Esophagus muscularis mucosa (tissue), 4 donors: ENCODE measurements around the gene ADSL. TPM values are rescaled to one million over a fixed set of nuclear protein-coding genes. Genes with fewer than 3 reads are reported as not detected.

Source experiments
- DNase-seq: peaks from one replicate; pipeline ENCODE4 v3.0.0-alpha.2; 2017; ENCODE audit errors: extremely low spot score
- H3K27ac ChIP-seq, 4 donors: fragments of 200-600 bp; sonication (generic); replicated peaks in 1 of 4; 1 replicate in 3 of 4; 2 replicates in 1 of 4; pipeline ENCODE4 v1.5.1; 2016 to 2019; ENCODE audit warnings: mild to moderate bottlenecking in 1 of 4
- H3K27me3 ChIP-seq, 4 donors: fragments of 200-600 bp; sonication (generic); one replicate each; pipeline versions ENCODE4 v1.5.1 to v1.6.0; 2016 to 2019
- H3K36me3 ChIP-seq, 4 donors: fragments of 200-600 bp; sonication (generic); one replicate each; pipeline ENCODE4 v1.5.1; 2016 to 2019
- H3K4me1 ChIP-seq, 4 donors: fragments of 200-600 bp; sonication (generic); one replicate each; pipeline ENCODE4 v1.5.1; 2016 to 2019
- H3K4me3 ChIP-seq, 4 donors: fragments of 200-600 bp; sonication (generic); 1 replicate in 2 of 4; 2 replicates in 2 of 4; pipeline ENCODE4 v1.5.1; 2016 to 2019; ENCODE audit warnings: mild to moderate bottlenecking in 4 of 4, moderate library complexity in 1 of 4
- H3K9me3 ChIP-seq, 4 donors: fragments of 200-600 bp; sonication (generic); 1 replicate in 3 of 4; 2 replicates in 1 of 4; pipeline ENCODE4 v1.5.1; 2016 to 2019
- CTCF ChIP-seq, 3 experiments: fragments of 200-600 bp in 2 of 3; fragments of 450-650 bp in 1 of 3; sonication (generic) in 2 of 3; IDR thresholded peaks; one replicate each; pipeline ENCODE4 v1.5.1; 2017 to 2019; ENCODE audit warnings: antibody characterized with exemption in 3 of 3, mild to moderate bottlenecking in 2 of 3, moderate library complexity in 1 of 3
- EP300 ChIP-seq: sonication (generic); formaldehyde crosslinking; IDR thresholded peaks from one replicate; pipeline ENCODE4 v1.6.1; 2017; ENCODE audit warnings: antibody characterized with exemption
- POLR2A ChIP-seq: fragments of 450-650 bp; IDR thresholded peaks from one replicate; pipeline ENCODE4 v1.6.1; 2017; ENCODE audit warnings: antibody characterized with exemption, moderate library complexity, mild to moderate bottlenecking, low read depth
- POLR2AphosphoS5 ChIP-seq, 2 donors: sonication (generic); formaldehyde crosslinking; IDR thresholded peaks; one replicate each; pipeline ENCODE4 v1.6.1; 2017; ENCODE audit warnings: antibody characterized with exemption in 2 of 2
- WGBS: methylation state at CpG from one replicate; pipeline ENCODE4 v1.1.5; 2018; 5-methylcytosine and 5-hydroxymethylcytosine counted together
- intact Hi-C: fragments of 100-400 bp; cut with DNase I; formaldehyde crosslinking; loops from one replicate; pipeline ENCODE4 v1.15.1; 2023
- total RNA-seq, 4 donors: library from RNA; depleted of rRNA; stranded (reverse); fragments of >200 nt; gene quantifications; one replicate each; pipeline versions ENCODE4 v1.1.0 to v1.2.1, GENCODE V29; 2016

ADSL gene
- total RNA-seq, 4 donors from 2014 or later: 58.7 to 91.1 (median 76.3) TPM

DNA sequence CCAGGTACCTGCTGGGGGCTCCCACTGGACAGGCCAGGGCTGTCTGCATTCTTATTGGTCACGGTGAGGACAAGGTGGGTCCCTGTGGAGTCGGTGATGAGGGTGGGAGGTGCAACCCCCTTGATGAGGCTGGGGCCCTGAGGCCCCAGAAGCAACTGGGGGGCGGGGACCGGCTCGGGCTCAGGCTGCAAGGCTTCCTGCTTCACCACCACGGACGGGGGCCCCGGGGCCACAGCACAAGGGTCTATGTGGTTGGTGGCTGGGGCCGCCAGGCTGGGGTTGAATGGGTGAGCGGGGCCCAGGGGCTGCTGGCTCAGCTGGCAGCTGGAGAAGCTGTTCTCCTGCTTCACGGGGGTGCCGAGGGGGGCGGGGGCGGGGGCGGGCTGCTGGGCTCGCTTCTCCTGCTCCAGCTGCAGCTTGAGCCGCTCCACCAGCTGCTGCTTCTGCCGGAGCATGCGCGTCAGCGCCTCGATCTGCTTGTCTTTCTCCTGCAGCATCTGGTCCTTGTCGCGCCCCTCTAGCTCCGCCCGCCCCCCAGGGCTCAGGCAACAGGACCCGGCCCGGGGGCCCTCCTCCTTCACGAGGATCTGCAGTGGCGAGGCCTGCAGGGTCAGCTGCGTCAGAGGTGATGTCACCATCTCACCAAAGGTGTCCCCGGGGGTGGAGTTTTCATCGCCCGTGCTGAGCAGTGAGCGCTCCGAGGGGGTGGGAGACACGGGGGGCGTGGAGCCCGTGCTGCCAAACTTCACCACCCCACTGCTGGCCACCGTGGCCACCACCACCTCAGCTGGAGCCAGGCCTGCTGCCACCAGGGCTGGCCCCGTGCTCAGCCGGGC lies 72.3 kb downstream of the ADSL start:
- WGBS: 84% methylated on average over 20 of the region's 42 CpGs
- DNase-seq: no peak
- TF ChIP-seq POLR2A: no peak
- TF ChIP-seq EP300: no peak
- TF ChIP-seq POLR2AphosphoS5 (IDR thresholded peaks at IDR 0.05): no peak
- no peak for TF ChIP-seq CTCF (IDR thresholded peaks at IDR 0.05)
- no peaks in the 10 kb centered on the region for H3K27me3 ChIP-seq
- no peaks in the 10 kb centered on the region for H3K9me3 ChIP-seq
- no peak overlapping the region for H3K27ac ChIP-seq
- H3K4me3 ChIP-seq: no peak overlapping the region
- H3K4me1 ChIP-seq: peaks cover 5 to 26% (median 22%) of the 10 kb centered on the region in 4 donors
- intact Hi-C loops: no loop called here
- H3K36me3 ChIP-seq: peaks cover 54 to 79% (median 76%) of the 10 kb centered on the region in 4 donors

- no peak for TF ChIP-seq EP300
- no peak for TF ChIP-seq POLR2A
- TF ChIP-seq POLR2AphosphoS5 (IDR thresholded peaks at IDR 0.05): no peak
- no peak for TF ChIP-seq CTCF (IDR thresholded peaks at IDR 0.05)
- no peak overlapping the region for H3K27ac ChIP-seq
- no peaks in the 10 kb centered on the region for H3K27me3 ChIP-seq
- WGBS: 82% methylated on average over 3 of the region's 8 CpGs
- no peak for DNase-seq
- intact Hi-C loops: no loop called here
- peaks cover 62 to 91% (median 87%) of the 10 kb centered on the region in 4 donors for H3K36me3 ChIP-seq
- H3K4me1 ChIP-seq: peaks cover 5 to 28% (median 18%) of the 10 kb centered on the region in 4 donors
- no peaks in the 10 kb centered on the region for H3K9me3 ChIP-seq
- no peak overlapping the region for H3K4me3 ChIP-seq
Observed at GRCh38 chr22:40419718-40420117, 73.4 kb downstream of the ADSL start.

GRCh38 chr22:40420341-40421081 lies 74.2 kb downstream of the ADSL start:
- WGBS: 96% methylated on average over 9 of the region's 18 CpGs
- H3K27me3 ChIP-seq: no peaks in the 10 kb centered on the region
- H3K4me1 ChIP-seq: peaks cover 0 to 28% (median 15%) of the 10 kb centered on the region in 4 donors
- no peak overlapping the region for H3K4me3 ChIP-seq
- intact Hi-C loops: no loop called here
- no peaks in the 10 kb centered on the region for H3K9me3 ChIP-seq
- H3K36me3 ChIP-seq: peaks cover 66 to 99% (median 95%) of the 10 kb centered on the region in 4 donors
- no peak overlapping the region for H3K27ac ChIP-seq
- TF ChIP-seq EP300 (no peak), POLR2AphosphoS5 (IDR thresholded peaks at IDR 0.05) (no peak), POLR2A (no peak), CTCF (IDR thresholded peaks at IDR 0.05) (no peak)
- no peak for DNase-seq

DNA sequence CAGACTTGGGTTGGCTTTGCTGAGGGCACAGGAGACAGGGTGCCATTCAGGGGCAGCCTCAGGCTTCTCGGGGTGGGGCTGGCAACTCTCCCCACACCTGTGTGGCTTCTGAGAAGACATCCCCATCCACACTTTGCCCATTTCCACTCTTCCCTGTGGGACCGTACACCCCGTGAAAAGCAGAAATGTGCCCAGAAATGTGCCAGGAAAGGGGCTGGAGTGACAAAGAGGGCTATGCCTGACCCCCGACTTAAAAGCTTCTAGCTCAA lies 74.7 kb downstream of the ADSL start:
- H3K4me3 ChIP-seq: no peak overlapping the region
- DNase-seq: no peak

More for the DNA sequence above, 74.7 kb downstream of the ADSL start:
- TF ChIP-seq POLR2A (no peak), EP300 (no peak), CTCF (IDR thresholded peaks at IDR 0.05) (no peak), POLR2AphosphoS5 (IDR thresholded peaks at IDR 0.05) (no peak)
- Histone ChIP-seq H3K27me3 (no peaks in the 10 kb centered on the region), H3K27ac (no peak overlapping the region), H3K4me1 (peaks cover 0 to 28% (median 13%) of the 10 kb centered on the region in 4 donors), H3K36me3 (peaks cover 69 to 100% (median 99%) of the 10 kb centered on the region in 4 donors), H3K9me3 (no peaks in the 10 kb centered on the region)
- intact Hi-C loops: no loop called here
- WGBS: 93% methylated on average over 4 of the region's 4 CpGs
